Measurements from ENCODE around the gene TDRD3.

Gene TDRD3

GRCh38 chr13:60426075-60426474, 29.1 kb downstream of the TDRD3 start:
- TF ChIP-seq, protein P1, sequence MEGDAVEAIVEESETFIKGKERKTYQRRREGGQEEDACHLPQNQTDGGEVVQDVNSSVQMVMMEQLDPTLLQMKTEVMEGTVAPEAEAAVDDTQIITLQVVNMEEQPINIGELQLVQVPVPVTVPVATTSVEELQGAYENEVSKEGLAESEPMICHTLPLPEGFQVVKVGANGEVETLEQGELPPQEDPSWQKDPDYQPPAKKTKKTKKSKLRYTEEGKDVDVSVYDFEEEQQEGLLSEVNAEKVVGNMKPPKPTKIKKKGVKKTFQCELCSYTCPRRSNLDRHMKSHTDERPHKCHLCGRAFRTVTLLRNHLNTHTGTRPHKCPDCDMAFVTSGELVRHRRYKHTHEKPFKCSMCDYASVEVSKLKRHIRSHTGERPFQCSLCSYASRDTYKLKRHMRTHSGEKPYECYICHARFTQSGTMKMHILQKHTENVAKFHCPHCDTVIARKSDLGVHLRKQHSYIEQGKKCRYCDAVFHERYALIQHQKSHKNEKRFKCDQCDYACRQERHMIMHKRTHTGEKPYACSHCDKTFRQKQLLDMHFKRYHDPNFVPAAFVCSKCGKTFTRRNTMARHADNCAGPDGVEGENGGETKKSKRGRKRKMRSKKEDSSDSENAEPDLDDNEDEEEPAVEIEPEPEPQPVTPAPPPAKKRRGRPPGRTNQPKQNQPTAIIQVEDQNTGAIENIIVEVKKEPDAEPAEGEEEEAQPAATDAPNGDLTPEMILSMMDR (conservative IDR thresholded peaks at IDR 0.05; ENCODE audit: control insufficient read depth, insufficient read depth, low read depth, low read length): no peak
- no peak overlapping the region for H3K4me3 ChIP-seq (ENCODE audit: control insufficient read depth, low read depth, low read length)
- no peak for DNase-seq (ENCODE audit: low read depth)

GRCh38 chr13:60427285-60427684, 30.3 kb downstream of the TDRD3 start:
- TF ChIP-seq, protein P1 (conservative IDR thresholded peaks at IDR 0.05; ENCODE audit: control insufficient read depth, insufficient read depth, low read depth, low read length): no peak
- no peak overlapping the region for H3K4me3 ChIP-seq (ENCODE audit: control insufficient read depth, low read depth, low read length)
- no peak for DNase-seq (ENCODE audit: low read depth)

DNA sequence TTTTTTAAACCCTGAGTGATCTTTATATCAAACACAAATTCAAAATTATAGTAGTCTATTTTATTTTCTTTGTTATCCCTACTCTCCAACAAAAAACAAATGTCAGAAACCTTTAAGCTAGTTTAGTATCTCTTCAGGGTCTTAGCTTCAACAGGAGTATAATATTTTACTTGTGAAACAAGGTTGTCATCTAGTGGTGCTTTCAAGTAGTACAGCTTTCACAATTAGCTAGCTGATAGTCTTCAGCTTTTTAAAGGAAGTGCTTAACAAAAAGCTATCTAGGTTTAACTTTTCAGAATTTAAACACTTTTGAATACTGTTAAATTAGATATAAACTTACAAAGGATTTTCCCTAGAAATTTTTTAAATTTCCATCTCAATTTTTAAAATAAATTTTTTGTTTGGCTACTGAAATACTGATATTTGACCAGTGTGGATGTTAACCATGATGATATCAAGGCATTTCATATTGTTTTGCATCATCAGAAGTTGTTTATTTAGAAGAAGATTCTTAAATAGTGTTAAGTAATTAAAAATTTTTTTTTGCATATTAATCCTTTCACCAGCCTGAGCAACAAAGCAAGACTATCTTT, 34.2 kb downstream of the TDRD3 start:
- no peak overlapping the region for H3K4me3 ChIP-seq (ENCODE audit: control insufficient read depth, low read depth, low read length)
- peak; percentile 76 for DNase-seq (ENCODE audit: low read depth)
- TF ChIP-seq, protein P1 (conservative IDR thresholded peaks at IDR 0.05; ENCODE audit: control insufficient read depth, insufficient read depth, low read depth, low read length): peak; percentile 96

DNA sequence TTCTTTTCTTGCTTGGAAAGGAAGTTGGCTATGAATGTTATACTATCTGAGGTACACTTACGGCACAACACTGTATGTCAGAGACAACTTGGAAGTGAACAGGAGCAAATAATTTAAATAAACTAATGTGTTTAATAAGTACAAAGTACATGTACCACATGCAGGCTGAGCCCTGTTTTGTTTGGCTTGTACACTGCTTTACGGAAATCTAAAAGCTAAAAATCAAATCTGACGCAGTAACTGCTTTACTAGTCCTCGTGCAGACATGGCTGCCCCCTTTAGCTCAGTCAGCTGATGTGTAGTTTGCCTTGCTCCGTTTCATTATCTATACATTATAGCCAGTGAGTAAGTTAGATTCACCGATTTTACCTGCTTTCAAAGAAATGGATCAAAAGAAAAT, 36.5 kb downstream of the TDRD3 start:
- no peak for DNase-seq (ENCODE audit: low read depth)
- TF ChIP-seq, protein P1 (conservative IDR thresholded peaks at IDR 0.05; ENCODE audit: control insufficient read depth, insufficient read depth, low read depth, low read length): no peak
- no peak overlapping the region for H3K4me3 ChIP-seq (ENCODE audit: control insufficient read depth, low read depth, low read length)

DNA sequence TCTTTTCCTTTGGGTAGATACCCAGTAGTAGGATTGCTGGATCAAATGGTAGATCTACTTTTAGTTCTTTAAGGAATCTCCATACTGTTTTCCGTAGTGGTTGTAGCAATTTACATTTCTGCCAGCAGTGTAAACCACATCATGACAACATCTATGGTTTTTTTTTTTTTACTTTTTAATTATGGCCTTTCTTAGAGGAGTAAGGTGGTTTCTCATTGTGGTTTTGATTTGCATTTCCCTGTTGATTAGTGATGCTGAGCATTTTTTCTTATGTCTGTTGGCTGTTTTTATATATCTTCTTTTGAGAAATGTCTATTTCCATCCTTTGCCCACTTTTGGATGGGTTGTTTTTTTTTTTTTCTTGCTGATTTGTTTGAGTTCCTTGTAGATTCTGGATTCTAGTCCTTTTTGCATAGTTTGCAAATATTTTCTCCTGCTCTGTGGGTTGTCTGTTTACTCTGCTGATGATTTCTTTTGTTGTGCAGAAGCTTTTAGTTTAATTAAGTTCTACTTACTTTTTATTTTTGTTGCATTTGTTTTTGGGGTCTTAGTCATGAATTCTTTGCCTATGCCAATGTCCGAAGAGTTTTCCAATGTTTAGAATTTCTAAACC, 38.8 kb downstream of the TDRD3 start:
- no peak overlapping the region for H3K4me3 ChIP-seq (ENCODE audit: control insufficient read depth, low read depth, low read length)
- DNase-seq (ENCODE audit: low read depth): no peak
- TF ChIP-seq, protein P1 (conservative IDR thresholded peaks at IDR 0.05; ENCODE audit: control insufficient read depth, insufficient read depth, low read depth, low read length): no peak

DNA sequence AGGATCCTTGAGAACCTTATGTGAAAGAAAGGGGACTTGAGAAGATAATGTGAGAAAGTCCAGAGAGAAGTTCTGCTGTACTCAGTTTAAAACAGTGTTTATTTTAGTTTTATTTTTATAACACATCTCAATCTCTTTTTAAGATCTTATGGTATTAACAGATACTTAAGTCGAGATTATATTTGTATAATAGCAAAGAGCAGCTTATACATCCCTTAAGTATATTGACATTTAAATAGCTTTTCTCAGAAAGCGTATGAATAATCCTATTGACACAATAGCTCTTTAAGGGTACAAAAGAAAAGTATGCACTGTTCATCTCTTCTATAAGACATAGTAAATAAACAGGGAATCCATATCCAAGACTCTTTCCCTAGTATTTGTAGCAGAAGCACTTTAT, 42.2 kb downstream of the TDRD3 start:
- TF ChIP-seq, protein P1 (conservative IDR thresholded peaks at IDR 0.05; ENCODE audit: control insufficient read depth, insufficient read depth, low read depth, low read length): no peak
- no peak overlapping the region for H3K4me3 ChIP-seq (ENCODE audit: control insufficient read depth, low read depth, low read length)
- DNase-seq (ENCODE audit: low read depth): no peak
